HG03097 (cell line): Measurements from ENCODE around the gene EPHX1.
A peak's percentile ranks its signal among the peaks of the same experiment; 100 is the strongest.
"Not testable (repeated sequence)": the region's sequence is repeated elsewhere in the genome, so short reads cannot be mapped to it uniquely, and the experiment has no call there.

Experiments
- ATAC-seq: cut with Tn5 transposase; IDR thresholded peaks from one replicate; pipeline ENCODE4 v1.9.1; 2021; ENCODE audit not compliant: unreplicated experiment, low FRiP score

The EPHX1 gene

GRCh38 chr1:225809842-225810578 is at the start of gene EPHX1:
Gene EPHX1 (plus strand): TSS chr1:225810124. CDS start chr1:225828730, 18,606 bp downstream.
- ATAC-seq: peak; percentile 96

DNA sequence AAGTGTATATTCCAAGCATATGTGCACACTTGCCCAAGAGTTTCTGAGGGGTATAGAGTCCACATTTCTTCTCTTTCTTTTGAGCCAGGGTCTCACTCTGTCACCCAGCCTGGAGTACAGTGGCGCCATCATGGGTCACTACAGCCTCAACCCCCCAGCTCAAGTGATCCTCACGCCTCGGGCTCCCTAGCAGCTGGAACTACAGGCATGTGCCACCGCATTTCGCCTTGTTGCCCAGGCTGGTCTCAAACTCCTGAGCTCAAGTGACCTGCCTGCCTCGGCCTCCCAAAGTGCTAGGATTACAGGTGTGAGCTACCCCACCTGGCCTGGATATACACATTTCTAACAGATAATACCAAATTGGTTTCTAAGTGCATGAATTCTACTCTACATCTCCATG is 49.4 kb upstream of the EPHX1 start:
- no peak for ATAC-seq

DNA sequence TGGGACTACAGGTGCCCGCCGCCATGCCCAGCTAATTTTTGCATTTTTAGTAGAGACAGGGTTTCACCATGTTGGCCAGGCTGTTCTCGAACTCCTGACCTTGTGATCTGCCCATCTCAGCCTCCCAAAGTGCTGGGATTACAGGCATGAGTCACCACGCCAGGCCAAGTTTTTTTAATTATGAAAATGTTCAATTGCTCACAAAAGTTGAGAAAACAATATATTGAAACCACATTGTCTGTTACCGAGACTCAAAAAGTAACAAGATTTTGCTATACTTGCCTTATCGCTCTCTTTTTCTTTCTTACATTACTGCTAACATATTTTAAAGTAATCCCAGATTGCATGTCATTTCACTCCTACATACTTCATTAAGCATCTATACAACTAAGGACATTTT is 48.5 kb upstream of the EPHX1 start:
- ATAC-seq: not testable (repeated sequence)

GRCh38 chr1:225762002-225762441 is 47.9 kb upstream of the EPHX1 start:
- no peak for ATAC-seq

GRCh38 chr1:225762444-225762843 is 47.5 kb upstream of the EPHX1 start:
- no peak for ATAC-seq

DNA sequence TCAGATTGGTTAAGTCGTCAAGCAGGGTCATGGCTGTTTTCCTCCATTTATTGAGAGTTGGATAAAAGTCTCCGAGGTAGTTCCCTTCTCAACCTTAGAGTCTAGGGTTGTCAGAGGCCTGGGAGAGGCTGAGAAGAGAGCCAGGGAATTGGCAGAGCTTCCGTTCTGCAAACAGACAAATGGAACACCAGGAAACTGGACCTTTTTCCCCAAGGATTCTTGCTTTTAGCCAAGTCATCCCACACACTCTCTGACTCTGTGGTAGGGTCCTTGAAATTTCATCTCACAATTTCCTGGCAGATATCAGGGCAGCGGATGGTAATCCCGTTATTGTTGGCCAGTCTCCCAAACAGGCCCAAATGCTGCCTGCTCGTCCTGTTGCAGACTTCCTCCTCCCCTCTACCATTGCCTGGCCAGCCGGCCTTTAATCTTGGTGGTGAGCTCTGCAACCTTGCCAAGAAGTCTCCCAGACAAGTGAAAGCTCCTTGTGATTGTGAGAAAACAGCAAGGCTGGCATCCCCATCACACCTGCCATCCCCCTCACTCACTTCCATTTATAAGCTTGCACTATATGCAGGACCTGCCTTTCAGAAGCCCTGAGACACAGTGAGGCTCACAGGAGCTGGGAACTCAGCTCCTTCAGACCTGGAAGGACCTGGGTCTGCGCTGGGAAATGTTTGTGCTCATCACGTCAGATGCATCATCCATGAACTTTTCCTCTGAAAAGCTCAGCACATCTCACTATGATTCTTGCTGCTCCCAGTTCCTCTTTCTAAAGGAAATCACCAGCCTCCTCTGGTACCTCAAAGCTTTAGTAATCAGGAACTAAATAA is 46.0 kb upstream of the EPHX1 start:
- ATAC-seq: no peak

DNA sequence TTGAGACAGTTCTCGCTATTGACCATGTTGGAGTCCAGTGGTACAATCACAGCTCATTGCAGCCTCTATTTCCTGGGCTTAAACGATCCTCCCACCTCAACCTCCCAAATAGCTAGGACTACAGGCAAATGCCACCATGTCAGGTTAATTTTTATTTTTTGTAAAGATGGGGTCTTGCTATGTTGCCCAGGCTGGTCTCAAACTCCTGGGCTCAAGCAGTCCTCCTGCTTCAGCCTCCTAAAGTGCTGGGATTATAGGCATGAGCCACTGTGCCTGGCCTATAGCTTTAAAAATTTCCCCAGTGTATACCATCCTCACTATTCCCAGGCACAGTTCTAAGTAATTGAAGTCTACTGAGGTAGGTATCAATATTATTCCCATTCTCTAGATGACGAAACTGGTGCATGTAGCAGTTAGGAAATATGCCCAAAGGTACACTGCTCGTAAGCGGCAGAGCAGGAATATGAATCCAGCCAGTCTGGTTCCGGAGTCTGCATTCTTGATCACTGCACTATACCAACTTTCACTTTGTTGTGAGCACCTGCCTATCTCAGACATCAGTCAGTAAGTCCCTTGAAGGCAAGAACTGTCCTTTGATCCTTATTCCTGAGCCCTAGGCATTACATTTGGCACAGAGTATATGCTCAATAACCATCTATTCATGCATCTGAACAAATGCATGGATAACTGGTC is 43.8 kb upstream of the EPHX1 start:
- ATAC-seq: no peak

DNA sequence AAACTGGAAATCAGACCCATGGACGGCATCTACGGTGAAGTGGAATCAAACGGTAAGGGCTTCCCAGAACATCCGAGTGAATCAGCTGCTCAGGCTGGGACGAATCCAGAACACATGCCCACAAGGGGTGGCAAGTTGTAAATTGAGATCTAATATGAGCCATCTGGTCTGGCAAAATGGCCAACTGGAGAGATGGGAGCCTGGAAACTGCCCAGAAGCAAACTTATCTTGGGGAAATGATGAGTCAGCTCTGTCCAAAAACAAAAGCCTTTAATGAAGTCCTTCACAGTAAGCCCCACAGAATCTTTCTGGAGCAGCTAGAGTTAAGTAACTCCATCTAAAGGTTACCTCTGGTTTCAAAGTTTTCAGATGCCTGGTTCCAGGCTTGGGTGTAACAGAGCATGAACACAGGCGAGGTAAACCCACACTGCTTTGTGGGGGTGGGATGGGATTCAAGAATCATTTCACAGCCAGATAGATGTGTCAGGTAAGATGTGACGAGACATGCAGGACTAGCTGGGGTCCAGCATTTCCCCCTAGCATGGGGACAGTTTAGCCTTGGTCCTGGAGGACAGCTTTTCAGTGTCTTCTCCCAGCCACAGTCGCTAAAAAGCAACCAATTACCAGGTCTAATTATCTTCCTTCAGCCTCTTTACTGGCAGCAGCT is 42.8 kb upstream of the EPHX1 start:
- ATAC-seq: no peak

GRCh38 chr1:225767634-225768540 is 42.0 kb upstream of the EPHX1 start:
- no peak for ATAC-seq

- ATAC-seq: no peak
Measured at GRCh38 chr1:225768662-225769426, 41.1 kb upstream of the EPHX1 start.

DNA sequence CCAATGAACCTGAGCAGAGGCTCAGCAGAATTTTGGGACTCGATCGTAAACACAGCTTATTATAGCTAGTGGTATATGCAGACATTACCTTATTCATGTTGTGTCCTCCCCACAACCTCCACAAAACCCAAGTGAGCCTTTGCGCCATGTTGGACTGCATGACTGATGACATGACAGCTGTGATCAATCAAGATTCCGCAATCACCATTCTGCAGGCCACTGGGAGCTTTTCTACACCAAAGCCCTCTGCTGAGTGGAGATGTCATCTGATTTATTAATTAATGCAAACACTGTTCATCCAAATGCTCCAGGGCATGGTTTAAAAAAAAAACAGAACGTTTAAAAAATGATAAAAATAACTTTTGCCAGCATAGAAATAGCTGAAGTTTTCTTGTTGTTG is 40.2 kb upstream of the EPHX1 start:
- no peak for ATAC-seq

DNA sequence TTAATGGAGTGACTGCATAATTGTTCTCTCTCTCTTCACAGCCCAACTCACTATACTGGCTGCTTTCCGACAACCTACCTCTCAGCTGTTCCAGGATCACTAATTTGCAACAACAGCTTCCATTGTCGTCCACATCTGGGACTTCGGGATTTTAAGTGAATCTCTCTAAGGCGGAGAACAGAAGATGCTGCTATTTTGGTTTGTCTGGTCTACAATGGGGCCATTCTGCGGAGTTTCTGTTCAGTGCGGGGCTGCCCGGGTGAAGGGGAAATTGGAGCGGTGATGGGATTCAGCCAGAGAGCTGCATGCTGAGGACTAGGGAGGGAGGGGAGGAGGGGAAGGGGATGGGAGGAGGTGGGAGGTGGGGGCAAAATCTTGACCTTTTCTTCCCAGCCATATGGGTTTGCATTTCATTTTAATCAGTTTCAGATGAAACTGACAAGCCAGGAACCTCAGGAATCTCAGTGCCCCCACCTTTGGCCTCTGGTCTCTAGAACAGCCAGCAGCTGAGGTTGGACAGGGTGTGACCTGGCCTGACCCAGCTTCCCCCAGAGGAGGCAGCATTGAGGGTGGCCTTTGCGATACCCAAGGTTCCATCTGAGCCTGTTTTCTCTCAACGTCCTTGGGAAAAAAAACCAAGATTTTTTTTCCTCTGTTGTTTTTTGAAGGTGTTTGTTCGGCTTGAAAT is 39.2 kb upstream of the EPHX1 start:
- ATAC-seq: no peak

DNA sequence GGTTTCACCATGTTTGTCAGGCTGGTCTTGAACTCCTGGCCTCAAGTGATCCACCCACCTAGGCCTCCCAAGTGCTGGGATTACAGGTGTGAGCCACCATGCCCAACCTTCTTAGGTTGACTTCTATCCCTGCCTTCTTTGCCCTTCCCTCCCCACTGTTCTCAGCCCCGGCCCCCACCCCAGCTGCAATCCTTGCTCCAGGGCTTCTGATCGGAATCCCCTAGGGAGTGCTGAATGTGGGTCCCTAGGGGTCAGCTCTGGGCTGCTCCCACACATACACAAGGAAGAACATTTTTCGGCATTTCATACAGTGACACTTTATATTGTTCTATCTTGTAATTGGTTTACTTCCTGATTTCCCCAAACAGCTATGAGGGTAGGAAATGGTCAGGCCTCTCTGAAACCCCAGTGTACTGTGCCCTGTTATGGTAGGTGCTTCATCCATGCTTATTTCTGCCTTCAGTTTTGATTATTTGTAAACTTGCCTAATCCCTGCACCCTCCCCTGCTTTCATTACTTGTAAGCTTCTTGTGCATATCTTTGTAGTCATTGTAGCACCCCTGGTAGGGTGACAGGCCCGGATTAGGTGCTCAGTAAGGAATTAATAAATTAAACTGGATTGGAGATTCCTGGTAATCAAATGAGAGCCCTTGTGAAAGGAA is 38.1 kb upstream of the EPHX1 start:
- no peak for ATAC-seq

DNA sequence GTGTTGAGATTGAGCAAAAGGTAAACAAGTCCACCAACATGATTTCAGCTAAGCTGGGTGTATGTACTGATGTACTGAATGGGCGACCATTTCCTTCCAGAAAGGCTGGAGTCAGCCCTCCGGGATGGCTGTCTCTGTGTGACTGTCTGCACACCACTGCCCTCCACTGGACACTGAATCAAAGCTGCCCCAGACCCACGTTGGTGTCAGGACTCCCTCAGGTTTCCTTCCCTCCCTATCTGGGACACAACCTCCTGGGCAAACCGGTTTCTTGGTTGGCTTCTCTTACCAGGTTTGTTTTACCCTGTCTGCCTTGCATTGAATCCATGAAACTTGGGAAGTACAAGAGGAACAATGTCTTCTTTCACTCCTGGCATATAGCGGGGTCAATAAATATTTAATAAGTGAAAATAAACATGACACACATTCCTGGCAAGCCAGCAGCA is 37.6 kb upstream of the EPHX1 start:
- ATAC-seq: peak; percentile 44

DNA sequence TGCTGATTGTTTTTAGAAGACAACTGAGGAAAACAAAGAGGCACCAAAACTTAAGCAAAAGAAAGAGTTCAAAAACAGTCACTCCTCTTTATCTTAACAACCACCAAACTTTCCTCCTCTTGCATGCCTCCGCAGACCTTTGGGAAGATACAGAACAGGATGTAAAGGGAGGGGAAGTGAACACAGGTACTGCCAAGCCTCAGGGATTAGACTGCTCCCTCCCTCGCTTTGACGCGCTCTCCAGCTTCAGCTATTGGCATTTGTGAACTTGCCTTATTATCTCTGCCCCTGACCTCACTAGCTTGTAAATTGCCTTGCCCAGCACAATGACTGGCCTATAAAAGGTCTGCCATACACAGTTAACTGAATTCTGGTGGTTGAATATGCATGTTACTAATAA is 37.1 kb upstream of the EPHX1 start:
- ATAC-seq: no peak

DNA sequence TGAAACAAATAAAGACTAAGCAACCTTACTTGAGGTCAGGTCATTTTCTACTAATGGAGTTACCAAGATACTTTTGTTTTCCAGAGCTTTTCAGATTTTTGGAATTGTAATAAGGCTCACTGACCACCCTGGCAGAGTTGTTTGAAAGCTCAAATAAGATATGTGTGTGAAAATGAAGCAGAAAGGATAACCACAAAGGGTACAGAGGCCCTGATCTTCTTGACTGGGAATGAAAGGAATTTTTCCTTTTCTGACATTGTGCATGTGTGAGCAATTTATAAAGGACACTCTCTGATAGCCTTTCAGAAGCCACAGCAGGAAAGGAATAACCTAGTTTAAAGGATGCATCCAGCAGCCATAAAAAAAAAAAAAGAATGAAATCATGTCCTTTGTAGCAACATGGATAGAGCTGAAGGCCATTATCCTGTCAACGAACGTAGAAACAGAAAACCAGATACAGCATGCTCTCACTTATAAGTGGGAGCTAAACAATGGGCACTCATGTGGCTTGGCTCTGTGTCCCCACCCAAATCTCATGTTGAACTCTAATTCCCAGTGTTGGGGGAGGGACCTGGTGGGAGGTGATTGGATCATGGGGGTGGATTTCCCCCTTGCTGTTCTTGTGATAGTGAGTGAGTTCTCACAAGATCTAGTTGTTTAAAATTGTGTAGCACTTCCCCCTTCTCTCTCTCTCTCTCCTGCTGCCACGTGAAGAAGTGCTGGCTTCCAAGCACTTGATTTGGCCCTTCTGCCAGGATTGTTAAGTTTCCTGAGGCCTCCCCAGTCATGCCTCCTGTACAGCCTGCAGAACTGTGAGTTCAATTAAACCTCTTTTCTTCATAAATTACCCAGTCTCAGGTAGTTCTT is 35.4 kb upstream of the EPHX1 start:
- no peak for ATAC-seq

DNA sequence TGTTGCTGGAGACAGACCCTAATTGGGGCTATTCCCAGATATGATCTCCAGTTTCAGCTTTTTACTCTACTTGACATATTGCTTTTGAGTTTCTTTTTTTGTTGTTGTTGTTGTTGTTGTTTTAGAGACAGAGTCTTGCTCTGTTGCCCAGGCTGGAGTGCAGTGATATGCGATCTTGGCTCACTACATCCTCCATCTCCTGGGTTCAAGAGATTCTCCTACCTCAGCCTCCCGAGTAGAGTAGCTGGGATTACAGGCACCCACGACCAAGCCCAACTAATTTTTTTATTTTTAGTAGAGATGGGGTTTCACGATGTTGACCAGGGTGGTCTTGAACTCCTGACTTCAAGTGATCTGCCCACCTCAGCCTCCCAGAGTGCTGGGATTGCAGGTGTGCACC is 33.6 kb upstream of the EPHX1 start:
- ATAC-seq: no peak
